GM12872 (cell line): ENCODE measurements around the gene TMEM229A.

Source experiments
- CTCF ChIP-seq: IDR thresholded peaks from 3 replicates; pipeline ENCODE4 v1.5.1; 2011; ENCODE audit warnings: low read depth, mild to moderate bottlenecking, low read length, moderate library complexity; ENCODE audit not compliant: insufficient read depth

TMEM229A gene

GRCh38 chr7:123993996-123994395 is 38.9 kb downstream of the TMEM229A start:
- no peak for TF ChIP-seq CTCF

DNA sequence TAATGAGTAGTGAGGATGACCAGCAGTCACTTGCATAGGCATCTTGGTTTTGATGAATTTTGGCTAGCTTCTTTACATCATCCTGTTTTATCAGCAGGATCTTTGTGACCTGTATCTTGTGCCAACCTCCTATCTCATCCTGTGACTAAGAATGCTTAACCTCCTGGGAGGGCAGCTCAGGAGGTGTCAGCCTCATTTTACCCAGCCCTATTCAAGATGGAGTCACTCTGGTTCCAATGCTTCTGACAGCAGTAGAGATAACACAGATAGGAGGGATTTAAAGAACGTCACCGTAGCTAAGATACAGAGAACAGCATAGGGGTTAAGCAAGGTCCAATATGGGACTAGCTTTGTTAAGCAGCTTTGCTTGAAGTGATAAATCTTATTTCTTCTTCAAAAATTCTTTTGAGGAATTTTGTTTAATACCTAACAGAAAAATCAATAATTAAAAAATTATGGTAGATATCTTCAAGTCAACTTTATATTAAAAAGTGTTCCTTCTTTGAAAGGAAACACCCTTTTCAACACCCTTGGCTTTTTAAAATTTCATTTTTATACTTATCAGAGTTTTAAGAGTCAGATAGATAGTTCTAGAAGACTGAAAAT is 39.9 kb downstream of the TMEM229A start:
- no peak for TF ChIP-seq CTCF

- TF ChIP-seq CTCF: no peak
Measured at GRCh38 chr7:123987445-123987844, 45.4 kb downstream of the TMEM229A start.
